Esophagus squamous epithelium (tissue), 5 donors: Measurements from ENCODE around the gene KATNAL1. TPM values are rescaled to one million over a fixed set of nuclear protein-coding genes. Genes with fewer than 3 reads are reported as not detected.

Experiments used
- DNase-seq: peaks from one replicate; lab custom pipeline; 2025; lab: John Stamatoyannopoulos, UW
- H3K27ac ChIP-seq, 4 donors: fragments of 200-600 bp; sonication (generic); one replicate each; pipeline ENCODE4 v1.5.1; 2016 to 2019; ENCODE audit warnings: mild to moderate bottlenecking in 1 of 4
- H3K27me3 ChIP-seq, 4 donors: fragments of 200-600 bp; sonication (generic); 1 replicate in 3 of 4; 2 replicates in 1 of 4; pipeline versions ENCODE4 v1.5.1 to v1.6.0; 2017 to 2021; ENCODE audit warnings: antibody characterized with exemption in 1 of 4
- H3K36me3 ChIP-seq, 3 donors: fragments of 200-600 bp; sonication (generic); one replicate each; pipeline ENCODE4 v1.5.1; 2016 to 2019
- H3K4me1 ChIP-seq, 3 donors: fragments of 200-600 bp; sonication (generic); one replicate each; pipeline ENCODE4 v1.5.1; 2017 to 2019
- H3K4me3 ChIP-seq, 4 donors: fragments of 200-600 bp; sonication (generic); 1 replicate in 3 of 4; 2 replicates in 1 of 4; pipeline ENCODE4 v1.5.1; 2016 to 2019; ENCODE audit warnings: mild to moderate bottlenecking in 2 of 4, moderate library complexity in 1 of 4
- H3K9me3 ChIP-seq, 3 donors: fragments of 200-600 bp; sonication (generic); one replicate each; pipeline ENCODE4 v1.5.1; 2016 to 2019
- CTCF ChIP-seq, 6 experiments: fragments of 450-650 bp in 4 of 6; fragments of 200-600 bp in 2 of 6; sonication (generic) in 2 of 6; IDR thresholded peaks; one replicate each; pipeline ENCODE4 v1.5.1; 2016 to 2019; ENCODE audit warnings: antibody characterized with exemption in 6 of 6, mild to moderate bottlenecking in 4 of 6, moderate library complexity in 4 of 6
- POLR2A ChIP-seq, 4 donors: fragments of 450-650 bp; IDR thresholded peaks; one replicate each; pipeline ENCODE4 v1.6.1; 2017; ENCODE audit warnings: antibody characterized with exemption in 4 of 4, mild to moderate bottlenecking in 4 of 4, moderate library complexity in 3 of 4
- WGBS, 2 donors: methylation state at CpG; one replicate each; pipeline ENCODE4 v1.1.5; 2018; 5-methylcytosine and 5-hydroxymethylcytosine counted together
- intact Hi-C: fragments of 100-400 bp; cut with DNase I; formaldehyde crosslinking; loops from one replicate; pipeline ENCODE4 v1.15.0; 2022
- total RNA-seq, 4 donors: library from RNA; depleted of rRNA; stranded (reverse); fragments of >200 nt; gene quantifications; one replicate each; pipeline ENCODE4 v1.1.0, GENCODE V29; 2016
- donor health status: DM: yes; HTN: yes; CAD: no.

KATNAL1 gene
- total RNA-seq, 4 donors from 2014 or later: 1.4 to 13.4 (median 6.2) TPM

- peak overlapping the region in 1 of 4 donors; percentile 81 for H3K4me3 ChIP-seq
- 65 to 78% methylated on average over 1 of the region's 1 CpG for WGBS, 2 donors
- H3K27ac ChIP-seq: no peak overlapping the region
- intact Hi-C loops: no loop called here
- peaks cover 5 to 72% (median 18%) of the 10 kb centered on the region in 3 donors for H3K4me1 ChIP-seq
- no peaks in the 10 kb centered on the region for H3K27me3 ChIP-seq
- no peak for DNase-seq
- TF ChIP-seq CTCF (IDR thresholded peaks at IDR 0.05): no peak
- TF ChIP-seq POLR2A (IDR thresholded peaks at IDR 0.05): no peak
- H3K9me3 ChIP-seq: no peaks in the 10 kb centered on the region
- no peaks in the 10 kb centered on the region for H3K36me3 ChIP-seq
Measured at GRCh38 chr13:30305456-30305970, 1.8 kb downstream of the KATNAL1 start.

DNA sequence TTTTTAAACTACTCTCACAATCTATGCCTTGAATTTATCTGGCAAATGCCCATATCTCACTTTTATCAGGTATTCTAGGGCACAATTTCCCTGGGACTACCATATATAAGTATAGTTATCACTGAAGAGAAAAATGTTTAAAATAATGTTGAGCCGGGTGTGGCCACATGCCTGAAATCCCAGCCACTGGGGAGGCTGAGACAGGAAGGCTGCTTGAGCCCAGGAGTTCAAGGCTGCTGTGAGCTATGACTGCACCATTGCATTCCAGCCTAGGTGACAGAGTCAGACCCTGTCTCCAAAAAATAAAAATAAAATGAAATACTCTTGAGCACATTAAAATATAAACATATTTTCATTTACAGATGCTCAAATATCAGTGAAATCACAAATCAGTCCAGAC, 4.1 kb downstream of the KATNAL1 start:
- 33 to 75% methylated on average over 1 of the region's 1 CpG for WGBS, 2 donors

DNA sequence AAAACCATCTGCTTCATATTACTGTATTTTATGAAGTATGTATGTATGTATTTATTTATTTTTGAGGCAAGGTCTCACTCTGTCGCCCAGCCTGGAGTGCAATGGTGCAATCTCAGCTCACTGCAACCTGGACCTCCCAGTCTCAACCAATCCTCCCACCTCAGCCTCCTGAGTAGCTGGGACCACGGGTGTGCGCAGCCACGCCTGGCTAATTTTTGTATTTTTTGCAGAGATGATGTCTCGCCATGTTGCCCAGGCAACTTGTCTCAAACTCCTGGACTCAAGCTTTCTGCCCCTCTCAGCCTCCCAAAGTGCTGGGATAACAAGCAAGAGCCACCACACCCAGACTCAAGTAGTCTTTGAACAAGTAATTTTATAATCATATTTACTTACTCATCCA, 5.5 kb downstream of the KATNAL1 start:
- no peak overlapping the region for H3K4me3 ChIP-seq
- intact Hi-C loops: no loop called here
- WGBS, 2 donors: 74 to 93% methylated on average over 5 of the region's 5 CpGs
- no peaks in the 10 kb centered on the region for H3K9me3 ChIP-seq
- no peak overlapping the region for H3K27ac ChIP-seq
- H3K27me3 ChIP-seq: no peaks in the 10 kb centered on the region
- peaks cover 0 to 50% (median 8%) of the 10 kb centered on the region in 3 donors for H3K4me1 ChIP-seq
- DNase-seq: no peak
- TF ChIP-seq POLR2A (IDR thresholded peaks at IDR 0.05): no peak
- TF ChIP-seq CTCF (IDR thresholded peaks at IDR 0.05): no peak
- H3K36me3 ChIP-seq: no peaks in the 10 kb centered on the region

More for the DNA sequence above, 4.1 kb downstream of the KATNAL1 start:
- intact Hi-C loops: no loop called here
- Histone ChIP-seq H3K4me1 (peaks cover 5 to 59% (median 14%) of the 10 kb centered on the region in 3 donors), H3K27ac (no peak overlapping the region), H3K4me3 (no peak overlapping the region), H3K36me3 (no peaks in the 10 kb centered on the region), H3K9me3 (no peaks in the 10 kb centered on the region), H3K27me3 (no peaks in the 10 kb centered on the region)
- no peak for DNase-seq
- no peak for TF ChIP-seq POLR2A (IDR thresholded peaks at IDR 0.05)
- no peak for TF ChIP-seq CTCF (IDR thresholded peaks at IDR 0.05)

DNA sequence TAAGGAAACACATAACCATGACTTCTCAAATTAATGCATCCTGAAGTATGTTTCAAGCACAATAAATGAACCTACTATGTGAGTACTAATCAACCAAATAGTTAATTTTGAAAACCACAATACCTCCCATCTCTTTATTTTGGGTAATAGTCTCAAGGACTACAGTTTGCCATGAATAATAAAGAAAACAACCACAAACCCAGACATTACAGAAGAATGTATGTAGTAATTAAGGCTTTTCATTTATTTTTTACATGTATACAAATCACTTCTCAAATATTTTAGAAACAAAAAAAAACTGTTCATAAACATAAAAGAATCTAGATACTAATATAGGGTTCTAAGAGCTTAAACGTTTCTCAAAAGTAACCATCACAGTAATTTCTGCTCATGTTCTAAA, 6.8 kb downstream of the KATNAL1 start:
- H3K27ac ChIP-seq: no peak overlapping the region
- TF ChIP-seq POLR2A (IDR thresholded peaks at IDR 0.05) (no peak), CTCF (IDR thresholded peaks at IDR 0.05) (no peak)
- peaks cover 0 to 39% (median 7%) of the 10 kb centered on the region in 3 donors for H3K4me1 ChIP-seq
- H3K9me3 ChIP-seq: no peaks in the 10 kb centered on the region
- no peak for DNase-seq
- 67 to 89% methylated on average over 1 of the region's 1 CpG for WGBS, 2 donors
- no peak overlapping the region for H3K4me3 ChIP-seq
- intact Hi-C loops: no loop called here
- no peaks in the 10 kb centered on the region for H3K27me3 ChIP-seq
- H3K36me3 ChIP-seq: no peaks in the 10 kb centered on the region

DNA sequence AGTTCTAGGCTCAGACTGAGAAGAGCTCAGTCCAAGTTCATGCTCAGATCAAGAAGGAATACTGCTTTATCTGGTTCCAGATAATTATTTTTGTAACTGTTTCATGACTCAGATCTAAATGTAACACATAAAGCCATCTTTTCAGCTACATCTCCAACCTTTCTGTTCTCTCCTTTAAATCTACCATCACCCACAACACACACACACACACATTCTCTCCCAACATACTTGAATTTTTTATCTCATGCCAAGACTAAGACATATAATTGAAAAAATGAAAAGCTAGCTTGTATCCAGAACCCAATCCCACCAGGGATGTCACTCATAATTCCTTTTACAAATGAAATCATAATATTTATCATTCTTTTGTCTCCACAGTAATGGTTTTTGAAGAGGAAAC, 7.6 kb downstream of the KATNAL1 start:
- Histone ChIP-seq H3K4me3 (no peak overlapping the region), H3K27ac (no peak overlapping the region), H3K27me3 (no peaks in the 10 kb centered on the region), H3K4me1 (peaks cover 0 to 32% (median 0%) of the 10 kb centered on the region in 3 donors), H3K9me3 (no peaks in the 10 kb centered on the region), H3K36me3 (no peaks in the 10 kb centered on the region)
- no peak for TF ChIP-seq CTCF (IDR thresholded peaks at IDR 0.05)
- no peak for TF ChIP-seq POLR2A (IDR thresholded peaks at IDR 0.05)
- DNase-seq: no peak
- intact Hi-C loops: no loop called here
